Fibroblast of lung (primary cell): ENCODE measurements around the gene SFXN1. TPM values are rescaled to one million over a fixed set of nuclear protein-coding genes. Genes with fewer than 3 reads are reported as not detected.

Experiments
- DNase-seq, 2 donors: peaks; one replicate each; pipeline versions ENCODE4 v3.0.0 to v3.0.0-alpha.2; 2010; ENCODE audit warnings: low read depth in 2 of 2
- H2AFZ ChIP-seq: 2 replicates; pipeline ENCODE4 v1.5.1; 2012; ENCODE audit warnings: low read length, control low read depth, inconsistent platforms
- H3K27ac ChIP-seq: 2 replicates; pipeline ENCODE4 v1.5.1; 2011; ENCODE audit warnings: low read length, control low read depth; ENCODE audit not compliant: insufficient read depth
- H3K27me3 ChIP-seq: 2 replicates; pipeline ENCODE4 v1.5.1; 2011; ENCODE audit warnings: mild to moderate bottlenecking, low read length; ENCODE audit not compliant: control insufficient read depth, insufficient read depth
- H3K36me3 ChIP-seq: 2 replicates; pipeline ENCODE4 v1.5.1; 2011; ENCODE audit warnings: low read length; ENCODE audit not compliant: control insufficient read depth, insufficient read depth
- H3K4me1 ChIP-seq: 2 replicates; pipeline ENCODE4 v1.5.1; 2011; ENCODE audit warnings: low read length; ENCODE audit not compliant: control insufficient read depth, insufficient read depth; ENCODE audit errors: extremely low read depth
- H3K4me2 ChIP-seq: 2 replicates; pipeline ENCODE4 v1.5.1; 2011; ENCODE audit warnings: low read length, control low read depth; ENCODE audit not compliant: insufficient read depth; ENCODE audit errors: extremely low read depth
- H3K4me3 ChIP-seq, 4 experiments: fragments of 200-600 bp in 1 of 4; sonication (generic) in 1 of 4; replicated peaks in 1 of 4; 2 replicates each; pipeline ENCODE4 v1.5.1; 2011 to 2016; ENCODE audit warnings: low read length in 4 of 4, low read depth in 3 of 4, mild to moderate bottlenecking in 3 of 4, control low read depth in 2 of 4, inconsistent platforms in 1 of 4, mixed read lengths in 1 of 4; ENCODE audit not compliant: insufficient read depth in 1 of 4; ENCODE audit errors: control extremely low read depth in 1 of 4
- H3K79me2 ChIP-seq: 2 replicates; pipeline ENCODE4 v1.5.1; 2012; ENCODE audit warnings: mild to moderate bottlenecking, low read length, inconsistent platforms; ENCODE audit not compliant: control insufficient read depth, insufficient read depth
- H3K9ac ChIP-seq: 2 replicates; pipeline ENCODE4 v1.5.1; 2011; ENCODE audit warnings: mild to moderate bottlenecking, low read length, control low read depth; ENCODE audit not compliant: insufficient read depth
- H3K9me3 ChIP-seq: 2 replicates; pipeline ENCODE4 v1.5.1; 2012; ENCODE audit warnings: low read depth, low read length; ENCODE audit not compliant: control insufficient read depth, insufficient read depth
- H4K20me1 ChIP-seq: 2 replicates; pipeline ENCODE4 v1.5.1; 2011; ENCODE audit warnings: low read length; ENCODE audit not compliant: control insufficient read depth, insufficient read depth; ENCODE audit errors: extremely low read depth
- EZH2 ChIP-seq: IDR thresholded peaks from 2 replicates; pipeline ENCODE4 v1.5.1; 2012; ENCODE audit warnings: low read length, control low read depth, mild to moderate bottlenecking; ENCODE audit errors: missing control alignments
- polyA plus RNA-seq, 2 donors: library from polyadenylated mRNA; depleted of rRNA in 1 of 2; stranded (reverse) in 1 of 2; unstranded in 1 of 2; fragments of >200 nt; gene quantifications; 2 replicates each; pipeline ENCODE4 v1.2.1, GENCODE V29; 2011 to 2012; ENCODE audit warnings: missing spikeins in 1 of 2
- total RNA-seq: library from RNA; depleted of rRNA; stranded (reverse); fragments of >200 nt; gene quantifications from 2 replicates; pipeline ENCODE4 v1.2.1, GENCODE V29; 2014
- TF ChIP-seq, protein P1 (sequence below), 2 donors: IDR thresholded peaks in 1 of 2; conservative IDR thresholded peaks in 1 of 2; 1 replicate in 1 of 2; 2 replicates in 1 of 2; pipeline ENCODE4 v1.5.1; 2011 to 2012; ENCODE audit warnings: low read length in 2 of 2, control low read depth in 1 of 2, inconsistent platforms in 1 of 2, low read depth in 1 of 2, mild to moderate bottlenecking in 1 of 2

SFXN1 gene
- total and polyA plus RNA-seq, 2 donors (not counting 1 experiment from before 2014, with no cell fraction given): 58.3 to 125 TPM

- Histone ChIP-seq H4K20me1 (no peaks in the 10 kb centered on the region), H3K9ac (no peak overlapping the region), H3K4me3 (no peak overlapping the region), H3K36me3 (no peaks in the 10 kb centered on the region), H3K4me2 (no peak overlapping the region), H3K27ac (no peak overlapping the region), H2AFZ (no peak overlapping the region), H3K9me3 (no peaks in the 10 kb centered on the region), H3K79me2 (no peaks in the 10 kb centered on the region), H3K27me3 (peaks cover 4% of the 10 kb centered on the region), H3K4me1 (no peaks in the 10 kb centered on the region)
- DNase-seq: no peak
- no peak for TF ChIP-seq EZH2
- TF ChIP-seq, protein P1, sequence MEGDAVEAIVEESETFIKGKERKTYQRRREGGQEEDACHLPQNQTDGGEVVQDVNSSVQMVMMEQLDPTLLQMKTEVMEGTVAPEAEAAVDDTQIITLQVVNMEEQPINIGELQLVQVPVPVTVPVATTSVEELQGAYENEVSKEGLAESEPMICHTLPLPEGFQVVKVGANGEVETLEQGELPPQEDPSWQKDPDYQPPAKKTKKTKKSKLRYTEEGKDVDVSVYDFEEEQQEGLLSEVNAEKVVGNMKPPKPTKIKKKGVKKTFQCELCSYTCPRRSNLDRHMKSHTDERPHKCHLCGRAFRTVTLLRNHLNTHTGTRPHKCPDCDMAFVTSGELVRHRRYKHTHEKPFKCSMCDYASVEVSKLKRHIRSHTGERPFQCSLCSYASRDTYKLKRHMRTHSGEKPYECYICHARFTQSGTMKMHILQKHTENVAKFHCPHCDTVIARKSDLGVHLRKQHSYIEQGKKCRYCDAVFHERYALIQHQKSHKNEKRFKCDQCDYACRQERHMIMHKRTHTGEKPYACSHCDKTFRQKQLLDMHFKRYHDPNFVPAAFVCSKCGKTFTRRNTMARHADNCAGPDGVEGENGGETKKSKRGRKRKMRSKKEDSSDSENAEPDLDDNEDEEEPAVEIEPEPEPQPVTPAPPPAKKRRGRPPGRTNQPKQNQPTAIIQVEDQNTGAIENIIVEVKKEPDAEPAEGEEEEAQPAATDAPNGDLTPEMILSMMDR (conservative IDR thresholded peaks at IDR 0.05 in 1 of 2, IDR thresholded peaks at IDR 0.05 in 1 of 2; ENCODE audit: low read depth in 1 of 2, low read length in 2 of 2): no peak
These were observed 22.1 kb upstream of the SFXN1 start for GRCh38 chr5:175456105-175456742.

DNA sequence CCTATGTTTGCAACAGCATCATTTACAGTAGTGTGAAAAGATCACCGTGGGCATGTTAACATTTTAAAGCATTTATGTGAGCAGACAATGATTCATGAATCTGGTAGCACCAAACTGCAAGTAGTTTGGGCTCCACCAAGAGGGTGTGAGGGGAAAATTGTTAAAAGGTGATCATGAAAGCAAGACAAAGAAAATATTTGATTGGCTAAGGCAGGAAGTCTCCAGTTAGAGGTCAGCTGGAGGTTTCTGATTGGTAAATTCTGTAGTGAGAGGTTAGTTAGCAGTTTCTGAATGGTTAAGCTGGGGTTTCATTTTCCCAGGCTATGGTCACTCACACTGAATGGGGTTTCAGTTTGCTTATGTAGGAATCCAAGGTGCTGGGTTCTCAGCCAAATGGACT lies 20.9 kb upstream of the SFXN1 start:
- Histone ChIP-seq H3K27ac (no peak overlapping the region), H3K4me2 (no peak overlapping the region), H3K9me3 (no peaks in the 10 kb centered on the region), H2AFZ (no peak overlapping the region), H3K36me3 (no peaks in the 10 kb centered on the region), H3K4me3 (no peak overlapping the region), H4K20me1 (no peaks in the 10 kb centered on the region), H3K27me3 (peaks cover 4% of the 10 kb centered on the region), H3K4me1 (no peaks in the 10 kb centered on the region), H3K79me2 (no peaks in the 10 kb centered on the region), H3K9ac (no peak overlapping the region)
- DNase-seq: no peak
- TF ChIP-seq, protein P1 (conservative IDR thresholded peaks at IDR 0.05 in 1 of 2, IDR thresholded peaks at IDR 0.05 in 1 of 2; ENCODE audit: low read depth in 1 of 2, low read length in 2 of 2): no peak
- TF ChIP-seq EZH2: no peak

- Histone ChIP-seq H3K36me3 (no peaks in the 10 kb centered on the region), H3K9ac (no peak overlapping the region), H2AFZ (no peak overlapping the region), H3K4me1 (no peaks in the 10 kb centered on the region), H3K79me2 (no peaks in the 10 kb centered on the region), H3K27ac (no peak overlapping the region), H3K9me3 (no peaks in the 10 kb centered on the region), H3K4me3 (no peak overlapping the region), H4K20me1 (no peaks in the 10 kb centered on the region), H3K4me2 (no peak overlapping the region), H3K27me3 (peaks cover 4% of the 10 kb centered on the region)
- TF ChIP-seq, protein P1 (conservative IDR thresholded peaks at IDR 0.05 in 1 of 2, IDR thresholded peaks at IDR 0.05 in 1 of 2; ENCODE audit: low read depth in 1 of 2, low read length in 2 of 2): peak; percentile 25 to 57
- no peak for TF ChIP-seq EZH2
- peak in 1 of 2 donors; percentile 34 for DNase-seq
These were observed 18.2 kb upstream of the SFXN1 start for GRCh38 chr5:175460126-175460525.
